Mesendoderm (in vitro differentiated cells): ENCODE results near the gene OR5AC2.

ENCODE experiments used
- DNase-seq: peaks from one replicate; pipeline ENCODE4 v3.0.0; 2013
- H2AK5ac ChIP-seq: 2 replicates; pipeline ENCODE4 v1.6.1; 2013; ENCODE audit warnings: low read length, inconsistent platforms
- H2BK120ac ChIP-seq: 2 replicates; pipeline ENCODE4 v1.6.1; 2013; ENCODE audit warnings: low read depth, mild to moderate bottlenecking, low read length, moderate library complexity, mixed read lengths
- H2BK15ac ChIP-seq: replicated peaks from 2 replicates; pipeline ENCODE4 v1.6.1; 2013; ENCODE audit warnings: low read depth, mild to moderate bottlenecking, moderate library complexity
- H2BK5ac ChIP-seq: 2 replicates; pipeline ENCODE4 v1.6.1; 2013; ENCODE audit warnings: low read length, inconsistent platforms
- H3K18ac ChIP-seq: 2 replicates; pipeline ENCODE4 v1.6.1; 2013; ENCODE audit warnings: mild to moderate bottlenecking, low read length, mixed read lengths
- H3K23ac ChIP-seq: one replicate; pipeline ENCODE4 v1.6.1; 2013; ENCODE audit warnings: low read length
- H3K27ac ChIP-seq: 2 replicates; pipeline ENCODE4 v1.5.1; 2013; ENCODE audit warnings: low read depth, mild to moderate bottlenecking, inconsistent platforms, low read length, moderate library complexity
- H3K27me3 ChIP-seq: 2 replicates; pipeline ENCODE4 v1.6.1; 2013; ENCODE audit warnings: low read length, control low read depth, mild to moderate bottlenecking, inconsistent platforms; ENCODE audit not compliant: insufficient read depth, poor library complexity
- H3K36me3 ChIP-seq: 2 replicates; pipeline ENCODE4 v1.6.1; 2013; ENCODE audit warnings: low read length, inconsistent platforms; ENCODE audit not compliant: control insufficient read depth, insufficient read depth
- H3K4ac ChIP-seq: one replicate; pipeline ENCODE4 v1.6.1; 2013; ENCODE audit warnings: low read depth, mild to moderate bottlenecking, low read length, moderate library complexity
- H3K4me1 ChIP-seq: 2 replicates; pipeline ENCODE4 v1.6.1; 2013; ENCODE audit warnings: low read depth, low read length, inconsistent platforms; ENCODE audit not compliant: control insufficient read depth
- H3K4me2 ChIP-seq: 2 replicates; pipeline ENCODE4 v1.6.1; 2013; ENCODE audit warnings: low read length
- H3K4me3 ChIP-seq: 2 replicates; pipeline ENCODE4 v1.5.1; 2013; ENCODE audit warnings: mild to moderate bottlenecking, low read length
- H3K56ac ChIP-seq: one replicate; pipeline ENCODE4 v1.6.1; 2013; ENCODE audit warnings: low read length
- H3K79me1 ChIP-seq: 2 replicates; pipeline ENCODE4 v1.6.1; 2013; ENCODE audit warnings: low read length, inconsistent platforms
- H3K79me2 ChIP-seq: 2 replicates; pipeline ENCODE4 v1.6.1; 2013; ENCODE audit warnings: mild to moderate bottlenecking, low read length; ENCODE audit not compliant: control insufficient read depth, insufficient read depth
- H3K9ac ChIP-seq: 2 replicates; pipeline ENCODE4 v1.6.1; 2013; ENCODE audit warnings: low read length, inconsistent platforms
- H4K5ac ChIP-seq: one replicate; pipeline ENCODE4 v1.6.1; 2013; ENCODE audit warnings: low read length
- H4K8ac ChIP-seq: one replicate; pipeline ENCODE4 v1.6.1; 2013; ENCODE audit warnings: low read depth, mild to moderate bottlenecking, control low read depth, low read length, moderate library complexity
- WGBS: extraction: QIAGEN DNeasy Blood & Tissue Kit; methylation state at CpG from one replicate; pipeline ENCODE4 v1.1.7; 2013; ENCODE audit warnings: low lambda C conversion rate, missing lambda C conversion rate; ENCODE audit not compliant: insufficient coverage; ENCODE audit errors: extremely low coverage; 5-methylcytosine and 5-hydroxymethylcytosine counted together

The OR5AC2 gene

DNA sequence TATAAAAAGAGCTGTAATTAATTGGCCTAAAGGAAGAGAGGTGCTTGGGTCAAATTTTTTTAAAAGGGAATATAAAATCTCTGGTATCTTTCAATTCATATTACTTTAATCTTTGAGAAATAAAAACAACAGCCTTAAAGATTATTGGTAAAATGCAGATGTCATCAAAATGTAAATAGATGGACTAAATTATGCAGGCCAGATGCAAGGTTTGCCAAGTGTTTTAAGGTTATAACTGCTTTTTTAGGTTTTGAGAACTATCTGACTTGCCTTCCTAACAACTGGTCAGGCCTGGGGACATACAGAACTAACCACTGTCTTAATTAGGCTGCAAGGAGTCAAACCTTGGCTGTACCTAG, 23.6 kb downstream of the OR5AC2 start:
- Histone ChIP-seq H3K27me3 (no peaks in the 10 kb centered on the region), H3K36me3 (no peaks in the 10 kb centered on the region)

DNA sequence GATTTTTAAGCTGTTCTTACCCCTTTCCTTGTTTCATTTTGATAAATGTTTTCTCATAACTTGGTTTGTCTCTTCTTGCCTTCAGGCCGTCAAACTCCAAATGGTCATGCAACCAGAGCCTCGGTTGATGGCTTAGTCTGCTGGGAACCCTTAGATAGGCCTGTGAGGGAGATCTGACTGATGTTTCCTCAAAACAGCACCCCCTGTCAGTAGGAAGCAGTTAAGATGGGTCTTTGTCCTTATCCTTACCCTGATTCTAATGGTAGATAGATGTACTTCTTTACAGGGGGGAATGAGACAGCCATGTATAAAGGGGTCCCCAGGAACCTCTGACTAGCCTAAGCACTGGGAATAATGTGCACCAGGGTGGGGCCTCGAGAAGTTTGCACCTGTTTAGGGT, 27.3 kb downstream of the OR5AC2 start:
- H2BK120ac ChIP-seq, result no peak overlapping the region
- H3K4me1 ChIP-seq, result no peaks in the 10 kb centered on the region
- H3K4me2 ChIP-seq, result no peak overlapping the region
- H3K27ac ChIP-seq, result no peak overlapping the region
- H3K79me1 ChIP-seq, result no peaks in the 10 kb centered on the region
- no peaks in the 10 kb centered on the region for H3K27me3 ChIP-seq
- no peak overlapping the region for H2AK5ac ChIP-seq
- no peak overlapping the region for H2BK15ac ChIP-seq
- no peak overlapping the region for H3K18ac ChIP-seq
- no peak overlapping the region for H3K9ac ChIP-seq
- WGBS, result no CpG with 5 or more reads among the region's 3 CpGs
- no peak overlapping the region for H3K56ac ChIP-seq
- no peak overlapping the region for H3K23ac ChIP-seq
- no peak overlapping the region for H4K5ac ChIP-seq
- H4K8ac ChIP-seq, result no peak overlapping the region
- H3K79me2 ChIP-seq, result no peaks in the 10 kb centered on the region
- no peaks in the 10 kb centered on the region for H3K36me3 ChIP-seq
- DNase-seq, result no peak
- no peak overlapping the region for H3K4ac ChIP-seq
- H2BK5ac ChIP-seq, result no peak overlapping the region
- H3K4me3 ChIP-seq, result no peak overlapping the region

More for the DNA sequence above, 23.6 kb downstream of the OR5AC2 start:
- H4K8ac ChIP-seq, result no peak overlapping the region
- no peak overlapping the region for H2BK120ac ChIP-seq
- H2BK15ac ChIP-seq, result no peak overlapping the region
- H3K4ac ChIP-seq, result no peak overlapping the region
- H3K79me2 ChIP-seq, result no peaks in the 10 kb centered on the region
- no peak overlapping the region for H3K4me3 ChIP-seq
- no peaks in the 10 kb centered on the region for H3K4me1 ChIP-seq
- no peak overlapping the region for H4K5ac ChIP-seq
- no peak overlapping the region for H3K9ac ChIP-seq
- no peak overlapping the region for H3K18ac ChIP-seq
- H2AK5ac ChIP-seq, result no peak overlapping the region
- H2BK5ac ChIP-seq, result no peak overlapping the region
- H3K79me1 ChIP-seq, result no peaks in the 10 kb centered on the region
- no peak overlapping the region for H3K27ac ChIP-seq
- H3K56ac ChIP-seq, result no peak overlapping the region
- DNase-seq, result no peak
- no peak overlapping the region for H3K4me2 ChIP-seq
- no peak overlapping the region for H3K23ac ChIP-seq

DNA sequence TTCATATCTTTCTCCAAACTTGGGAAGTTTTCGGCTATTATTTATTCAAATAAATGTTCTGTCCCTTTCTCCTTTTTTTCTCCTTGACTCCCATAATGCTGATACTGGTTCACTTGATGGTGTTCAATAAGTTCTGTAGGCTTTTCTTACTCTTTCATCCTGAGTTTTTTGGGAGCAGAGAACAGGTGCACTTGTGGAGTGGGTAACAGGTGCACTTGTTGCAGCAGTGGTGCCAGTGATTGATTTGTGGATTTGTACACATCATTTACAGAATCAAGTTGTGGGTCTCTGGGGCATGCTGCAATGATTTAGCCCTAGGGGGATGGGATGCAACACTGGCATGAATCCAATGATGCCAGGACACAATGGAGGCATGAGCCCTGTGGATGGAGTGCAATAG, 28.7 kb downstream of the OR5AC2 start:
- Histone ChIP-seq H2BK5ac (no peak overlapping the region), H2AK5ac (no peak overlapping the region)

DNA sequence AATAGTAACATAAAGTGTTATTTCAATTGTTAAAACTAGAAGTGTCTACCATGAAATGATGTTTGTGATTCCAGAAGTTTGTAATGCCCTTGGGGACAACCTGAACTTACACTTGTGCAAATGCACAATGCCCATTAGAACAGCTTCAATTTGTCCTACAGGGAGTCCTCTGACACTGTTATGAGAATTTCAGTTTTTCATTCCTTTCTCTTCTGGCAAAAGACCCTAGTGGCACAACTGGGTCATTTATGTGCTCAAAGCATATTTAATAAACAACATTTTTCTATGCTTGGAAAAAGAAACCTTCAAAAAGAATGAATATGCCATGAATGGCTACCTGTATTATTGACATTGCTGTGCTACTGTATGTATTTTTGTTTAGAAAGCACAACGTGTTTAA, 43.4 kb downstream of the OR5AC2 start, which contains the start of gene OR5H1:
Gene OR5H1, plus strand, starts transcription at position 301 of the 400 bp plus-strand sequence. CDS start 1,977 bp downstream, outside the sequence.
- whole genome bisulfite sequencing, result no CpG with 5 or more reads among the region's 1 CpG

More for the DNA sequence above, 28.7 kb downstream of the OR5AC2 start:
- Histone ChIP-seq H3K4me1 (no peaks in the 10 kb centered on the region), H3K27ac (no peak overlapping the region), H4K5ac (no peak overlapping the region), H3K36me3 (no peaks in the 10 kb centered on the region), H3K23ac (no peak overlapping the region), H3K9ac (no peak overlapping the region), H2BK15ac (no peak overlapping the region), H3K4me2 (no peak overlapping the region), H4K8ac (no peak overlapping the region), H3K4ac (no peak overlapping the region), H3K79me1 (no peaks in the 10 kb centered on the region), H3K56ac (no peak overlapping the region), H2BK120ac (no peak overlapping the region), H3K79me2 (no peaks in the 10 kb centered on the region), H3K4me3 (no peak overlapping the region), H3K18ac (no peak overlapping the region), H3K27me3 (no peaks in the 10 kb centered on the region)
- no CpG with 5 or more reads among the region's 1 CpG for WGBS
- no peak for DNase-seq

DNA sequence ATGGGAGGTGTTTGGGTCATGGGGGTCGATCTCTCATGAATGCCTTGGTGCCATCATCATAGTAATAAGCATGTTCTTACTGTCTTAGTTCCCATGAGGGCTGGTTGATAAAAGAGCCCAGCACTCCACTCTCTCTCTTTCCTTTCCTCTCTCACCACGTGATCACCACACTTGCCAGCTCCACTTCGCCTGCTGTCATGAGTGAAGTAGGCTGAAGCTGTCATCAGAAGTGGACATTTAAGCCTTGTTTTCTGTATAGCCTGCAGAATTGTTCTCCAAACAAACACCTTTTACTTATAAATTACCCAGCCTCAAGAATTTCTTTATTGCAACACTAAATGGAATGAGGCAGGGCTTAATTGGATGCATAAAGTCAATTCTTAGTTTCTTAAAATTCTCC, 49.7 kb downstream of the OR5AC2 start:
- no peak overlapping the region for H4K5ac ChIP-seq
- no peak overlapping the region for H3K4ac ChIP-seq
- no peak overlapping the region for H2AK5ac ChIP-seq
- DNase-seq, result no peak
- no peak overlapping the region for H3K56ac ChIP-seq
- H3K27me3 ChIP-seq, result no peaks in the 10 kb centered on the region
- H4K8ac ChIP-seq, result no peak overlapping the region
- WGBS, result no CpG with 5 or more reads among the region's 3 CpGs
- no peaks in the 10 kb centered on the region for H3K79me1 ChIP-seq
- no peak overlapping the region for H3K4me3 ChIP-seq
- H2BK5ac ChIP-seq, result no peak overlapping the region
- H3K36me3 ChIP-seq, result no peaks in the 10 kb centered on the region
- H3K4me2 ChIP-seq, result no peak overlapping the region
- no peak overlapping the region for H3K18ac ChIP-seq
- no peaks in the 10 kb centered on the region for H3K4me1 ChIP-seq
- H3K9ac ChIP-seq, result no peak overlapping the region
- no peak overlapping the region for H2BK120ac ChIP-seq
- no peak overlapping the region for H3K23ac ChIP-seq
- no peak overlapping the region for H3K27ac ChIP-seq
- H2BK15ac ChIP-seq, result no peak overlapping the region
- no peaks in the 10 kb centered on the region for H3K79me2 ChIP-seq

More for the DNA sequence above, 43.4 kb downstream of the OR5AC2 start, which contains the start of gene OR5H1:
- H3K36me3 ChIP-seq, result no peaks in the 10 kb centered on the region
- H3K9ac ChIP-seq, result no peak within 1 kb of the TSS
- no peak within 1 kb of the TSS for H2BK120ac ChIP-seq
- H3K4ac ChIP-seq, result no peak within 1 kb of the TSS
- H3K27ac ChIP-seq, result no peak within 1 kb of the TSS
- no peaks in the 10 kb centered on the region for H3K4me1 ChIP-seq
- H3K18ac ChIP-seq, result no peak within 1 kb of the TSS
- H4K5ac ChIP-seq, result no peak within 1 kb of the TSS
- no peak within 1 kb of the TSS for H2BK15ac ChIP-seq
- no peak within 1 kb of the TSS for H3K4me3 ChIP-seq
- H3K79me2 ChIP-seq, result no peaks in the 10 kb centered on the region
- H2AK5ac ChIP-seq, result no peak within 1 kb of the TSS
- no peaks in the 10 kb centered on the region for H3K79me1 ChIP-seq
- H4K8ac ChIP-seq, result no peak within 1 kb of the TSS
- no peaks in the 10 kb centered on the region for H3K27me3 ChIP-seq
- no peak within 1 kb of the TSS for H2BK5ac ChIP-seq
- no peak for DNase-seq
- no peak within 1 kb of the TSS for H3K23ac ChIP-seq
- H3K4me2 ChIP-seq, result no peak within 1 kb of the TSS
- H3K56ac ChIP-seq, result no peak within 1 kb of the TSS
